GM19351 (cell line): ENCODE results near the gene S1PR5.
A peak's percentile ranks its signal among the peaks of the same experiment; 100 is the strongest.
"Not testable (repeated sequence)": the region's sequence is repeated elsewhere in the genome, so short reads cannot be mapped to it uniquely, and the experiment has no call there.

ENCODE experiments used
- ATAC-seq: cut with Tn5 transposase; IDR thresholded peaks from one replicate; pipeline ENCODE4 v1.9.1; 2021; ENCODE audit warnings: mild to moderate bottlenecking, moderate library complexity; ENCODE audit not compliant: unreplicated experiment

The S1PR5 gene

GRCh38 chr19:10517361-10517759 is at the start of gene S1PR5:
Gene S1PR5, minus strand, starts transcription at chr19:10517447. Its CDS starts 2,436 bp downstream, at chr19:10515011.
- ATAC-seq = no peak

GRCh38 chr19:10566658-10567410 is 49.6 kb upstream of the S1PR5 start:
- peak; percentile 34 for ATAC-seq

- ATAC-seq = no peak
Measured at GRCh38 chr19:10566408-10566657, 49.1 kb upstream of the S1PR5 start.

- ATAC-seq = peak; percentile 35
Measured at GRCh38 chr19:10565567-10566407, 48.5 kb upstream of the S1PR5 start, which contains the start of gene KRI1. Gene KRI1, minus strand, starts transcription at chr19:10566010. Its CDS starts 11 bp downstream, at chr19:10565999.

- ATAC-seq = no peak
Measured at GRCh38 chr19:10565028-10565566, 47.9 kb upstream of the S1PR5 start.

- no peak for ATAC-seq
Measured at GRCh38 chr19:10562609-10563008, 45.4 kb upstream of the S1PR5 start.

GRCh38 chr19:10560154-10560553 is 42.9 kb upstream of the S1PR5 start:
- no peak for ATAC-seq

GRCh38 chr19:10557603-10558197 is 40.5 kb upstream of the S1PR5 start:
- ATAC-seq = no peak

- no peak for ATAC-seq
Measured at GRCh38 chr19:10555610-10555973, 38.3 kb upstream of the S1PR5 start.

- no peak for ATAC-seq
Measured at GRCh38 chr19:10554760-10555609, 37.7 kb upstream of the S1PR5 start.

- no peak for ATAC-seq
Measured at GRCh38 chr19:10553943-10554381, 36.7 kb upstream of the S1PR5 start.

GRCh38 chr19:10553087-10553667 is 35.9 kb upstream of the S1PR5 start:
- ATAC-seq = no peak

GRCh38 chr19:10552510-10553053 is 35.3 kb upstream of the S1PR5 start:
- ATAC-seq = no peak

GRCh38 chr19:10551698-10552301 is 34.6 kb upstream of the S1PR5 start:
- ATAC-seq = no peak

- not testable (repeated sequence) for ATAC-seq
Measured at GRCh38 chr19:10551006-10551405, 33.8 kb upstream of the S1PR5 start.

GRCh38 chr19:10550336-10550735 is 33.1 kb upstream of the S1PR5 start:
- no peak for ATAC-seq

- no peak for ATAC-seq
Measured at GRCh38 chr19:10549733-10550132, 32.5 kb upstream of the S1PR5 start.

- no peak for ATAC-seq
Measured at GRCh38 chr19:10548746-10549276, 31.6 kb upstream of the S1PR5 start.

- no peak for ATAC-seq
Measured at GRCh38 chr19:10546817-10547216, 29.6 kb upstream of the S1PR5 start.
